Measurements from ENCODE around the gene SPCS1.
"Not testable (repeated sequence)": the region's sequence is repeated elsewhere in the genome, so short reads cannot be mapped to it uniquely, and the experiment has no call there.

The SPCS1 gene

GRCh38 chr3:52705438-52705687 is 543 bp upstream of the SPCS1 start:
- Mint-ChIP-seq H3K4me1 (peaks cover 22% of the 10 kb centered on the region), H3K4me3 (peak overlapping the region; percentile 98)
- no peak for DNase-seq (ENCODE audit: low spot score in 2 of 2)

GRCh38 chr3:52707585-52707984 is 1.7 kb downstream of the SPCS1 start:
- DNase-seq (ENCODE audit: low spot score in 2 of 2), result no peak
- H3K4me3 Mint-ChIP-seq, result peak overlapping the region; percentile 77
- H3K27ac Mint-ChIP-seq, result peak overlapping the region; percentile 92
- peaks cover 5% of the 10 kb centered on the region for H3K36me3 Mint-ChIP-seq
- no peak for ATAC-seq (ENCODE audit: low read depth)
- peaks cover 22% of the 10 kb centered on the region for H3K4me1 Mint-ChIP-seq
- H3K9me3 Mint-ChIP-seq, result no peaks in the 10 kb centered on the region
- no peaks in the 10 kb centered on the region for H3K27me3 Mint-ChIP-seq

More at GRCh38 chr3:52705438-52705687, 543 bp upstream of the SPCS1 start:
- Mint-ChIP-seq H3K27me3 (no peaks in the 10 kb centered on the region), H3K27ac (peak overlapping the region; percentile 92), H3K9me3 (no peaks in the 10 kb centered on the region), H3K36me3 (peaks cover 3% of the 10 kb centered on the region)
- ATAC-seq (ENCODE audit: low read depth), result no peak

- Mint-ChIP-seq H3K4me3 (no peak overlapping the region), H3K27me3 (no peaks in the 10 kb centered on the region), H3K27ac (peak overlapping the region; percentile 31), H3K9me3 (no peaks in the 10 kb centered on the region), H3K4me1 (peaks cover 11% of the 10 kb centered on the region), H3K36me3 (peaks cover 8% of the 10 kb centered on the region)
- DNase-seq (ENCODE audit: low spot score in 2 of 2), result no peak
- ATAC-seq (ENCODE audit: low read depth), result no peak
Measured at GRCh38 chr3:52710512-52710911, 4.6 kb downstream of the SPCS1 start.

- peaks cover 4% of the 10 kb centered on the region for H3K4me1 Mint-ChIP-seq
- no peaks in the 10 kb centered on the region for H3K9me3 Mint-ChIP-seq
- DNase-seq (ENCODE audit: low spot score in 2 of 2) (no peak), ATAC-seq (ENCODE audit: low read depth) (no peak)
- peaks cover 10% of the 10 kb centered on the region for H3K36me3 Mint-ChIP-seq
- no peaks in the 10 kb centered on the region for H3K27me3 Mint-ChIP-seq
- H3K4me3 Mint-ChIP-seq, result no peak overlapping the region
- H3K27ac Mint-ChIP-seq, result peak overlapping the region; percentile 20
Measured at GRCh38 chr3:52712291-52713212, 6.6 kb downstream of the SPCS1 start.

- Mint-ChIP-seq H3K4me3 (no peak overlapping the region), H3K36me3 (peaks cover 14% of the 10 kb centered on the region), H3K27ac (no peak overlapping the region), H3K4me1 (peaks cover 3% of the 10 kb centered on the region), H3K27me3 (no peaks in the 10 kb centered on the region), H3K9me3 (peaks cover under 1% of the 10 kb centered on the region)
- ATAC-seq (ENCODE audit: low read depth) (no peak), DNase-seq (ENCODE audit: low spot score in 2 of 2) (no peak)
Measured at GRCh38 chr3:52714335-52715302, 8.7 kb downstream of the SPCS1 start.

GRCh38 chr3:52715714-52716305 is 9.9 kb downstream of the SPCS1 start:
- Mint-ChIP-seq H3K36me3 (peaks cover 16% of the 10 kb centered on the region), H3K4me1 (peaks cover 3% of the 10 kb centered on the region), H3K27ac (no peak overlapping the region), H3K9me3 (peaks cover 2% of the 10 kb centered on the region), H3K4me3 (no peak overlapping the region), H3K27me3 (no peaks in the 10 kb centered on the region)
- no peak for DNase-seq (ENCODE audit: low spot score in 2 of 2)
- ATAC-seq (ENCODE audit: low read depth), result no peak

GRCh38 chr3:52719618-52720017 is 13.7 kb downstream of the SPCS1 start:
- Mint-ChIP-seq H3K4me3 (no peak overlapping the region), H3K27ac (no peak overlapping the region), H3K9me3 (peaks cover 2% of the 10 kb centered on the region), H3K27me3 (no peaks in the 10 kb centered on the region), H3K36me3 (peaks cover 19% of the 10 kb centered on the region), H3K4me1 (peaks cover 4% of the 10 kb centered on the region)
- ATAC-seq (ENCODE audit: low read depth) (no peak), DNase-seq (ENCODE audit: low spot score in 2 of 2) (no peak)

GRCh38 chr3:52721002-52721729 is 15.3 kb downstream of the SPCS1 start:
- peaks cover 19% of the 10 kb centered on the region for H3K36me3 Mint-ChIP-seq
- H3K9me3 Mint-ChIP-seq, result peaks cover 2% of the 10 kb centered on the region
- H3K27ac Mint-ChIP-seq, result no peak overlapping the region
- no peaks in the 10 kb centered on the region for H3K27me3 Mint-ChIP-seq
- DNase-seq (ENCODE audit: low spot score in 2 of 2), result no peak
- H3K4me3 Mint-ChIP-seq, result no peak overlapping the region
- peak; percentile 45 for ATAC-seq (ENCODE audit: low read depth)
- peaks cover 4% of the 10 kb centered on the region for H3K4me1 Mint-ChIP-seq

- Mint-ChIP-seq H3K36me3 (peaks cover 17% of the 10 kb centered on the region), H3K4me3 (no peak overlapping the region), H3K27me3 (no peaks in the 10 kb centered on the region), H3K4me1 (peaks cover 4% of the 10 kb centered on the region), H3K9me3 (peaks cover 2% of the 10 kb centered on the region), H3K27ac (no peak overlapping the region)
- DNase-seq (ENCODE audit: low spot score in 2 of 2) (no peak), ATAC-seq (ENCODE audit: low read depth) (no peak)
Measured at GRCh38 chr3:52721730-52722008, 15.8 kb downstream of the SPCS1 start.

- Mint-ChIP-seq H3K36me3 (peaks cover 19% of the 10 kb centered on the region), H3K27me3 (no peaks in the 10 kb centered on the region), H3K4me3 (no peak overlapping the region), H3K27ac (no peak overlapping the region), H3K4me1 (peaks cover 4% of the 10 kb centered on the region), H3K9me3 (peaks cover 2% of the 10 kb centered on the region)
- DNase-seq (ENCODE audit: low spot score in 2 of 2) (no peak), ATAC-seq (ENCODE audit: low read depth) (no peak)
Measured at GRCh38 chr3:52722491-52722890, 16.6 kb downstream of the SPCS1 start.

- Mint-ChIP-seq H3K9me3 (peaks cover 2% of the 10 kb centered on the region), H3K27ac (no peak overlapping the region), H3K4me3 (no peak overlapping the region), H3K27me3 (no peaks in the 10 kb centered on the region), H3K36me3 (peaks cover 22% of the 10 kb centered on the region), H3K4me1 (peaks cover 4% of the 10 kb centered on the region)
- DNase-seq (ENCODE audit: low spot score in 2 of 2) (no peak), ATAC-seq (ENCODE audit: low read depth) (no peak)
Measured at GRCh38 chr3:52723935-52724334, 18.0 kb downstream of the SPCS1 start.

- DNase-seq (ENCODE audit: low spot score in 2 of 2) (no peak), ATAC-seq (ENCODE audit: low read depth) (no peak)
- Mint-ChIP-seq H3K27ac (no peak overlapping the region), H3K36me3 (peaks cover 22% of the 10 kb centered on the region), H3K4me3 (no peak overlapping the region), H3K27me3 (no peaks in the 10 kb centered on the region), H3K9me3 (peaks cover 4% of the 10 kb centered on the region), H3K4me1 (peaks cover 4% of the 10 kb centered on the region)
Measured at GRCh38 chr3:52724511-52724910, 18.6 kb downstream of the SPCS1 start.

GRCh38 chr3:52728753-52729152 is 22.8 kb downstream of the SPCS1 start:
- not testable (repeated sequence) for H3K4me1 Mint-ChIP-seq; H3K27ac Mint-ChIP-seq; H3K9me3 Mint-ChIP-seq; ATAC-seq (ENCODE audit: low read depth); DNase-seq (ENCODE audit: low spot score in 2 of 2); H3K4me3 Mint-ChIP-seq; H3K27me3 Mint-ChIP-seq
- H3K36me3 Mint-ChIP-seq, result peaks cover 42% of the 10 kb centered on the region

Data from memory B cell (primary cell).